HEK293T (cell line): Measurements from ENCODE around the gene USP3.

Experiments used
- CTCF ChIA-PET: fragments of 350-600 bp; formaldehyde crosslinking; extraction: SDS; loops from one replicate; lab custom pipeline; 2021; ENCODE audit warnings: antibody characterized with exemption, inconsistent platforms; lab: Yijun Ruan, JAX
- POLR2A ChIA-PET: fragments of 350-600 bp; formaldehyde crosslinking; extraction: SDS; loops from one replicate; lab custom pipeline; 2020; ENCODE audit warnings: antibody characterized with exemption, inconsistent platforms; lab: Yijun Ruan, JAX
- DNase-seq: peaks from one replicate; pipeline ENCODE4 v3.0.0; 2012; ENCODE audit warnings: mixed read lengths; ENCODE audit errors: extremely low spot score
- ARNT ChIP-seq: fragments of 450-650 bp; IDR thresholded peaks from 2 replicates; pipeline ENCODE4 v1.6.1; 2017; ENCODE audit warnings: mild to moderate bottlenecking
- BHLHE40 ChIP-seq: fragments of 450-650 bp; IDR thresholded peaks from 2 replicates; pipeline ENCODE4 v1.6.1; 2016; ENCODE audit warnings: mild to moderate bottlenecking, moderate library complexity, borderline replicate concordance
- CTBP1 ChIP-seq: fragments of 450-650 bp; IDR thresholded peaks from 2 replicates; pipeline ENCODE4 v1.6.1; 2016; ENCODE audit warnings: borderline replicate concordance
- ELF4 ChIP-seq: fragments of 450-650 bp; IDR thresholded peaks from 2 replicates; pipeline ENCODE4 v1.6.1; 2017; ENCODE audit warnings: antibody characterized with exemption
- FOXA1 ChIP-seq: fragments of 450-650 bp; IDR thresholded peaks from 2 replicates; pipeline ENCODE4 v1.6.1; 2016; ENCODE audit warnings: mild to moderate bottlenecking
- FOXK2 ChIP-seq: fragments of 450-650 bp; IDR thresholded peaks from 2 replicates; pipeline ENCODE4 v1.6.1; 2016; ENCODE audit warnings: mild to moderate bottlenecking
- FOXM1 ChIP-seq: fragments of 450-650 bp; IDR thresholded peaks from 2 replicates; pipeline ENCODE4 v1.6.1; 2017; ENCODE audit warnings: mild to moderate bottlenecking, borderline replicate concordance
- HDGF ChIP-seq: fragments of 450-650 bp; IDR thresholded peaks from 2 replicates; pipeline ENCODE4 v1.6.1; 2017; ENCODE audit warnings: antibody characterized with exemption, borderline replicate concordance
- L3MBTL2 ChIP-seq: fragments of 450-650 bp; conservative IDR thresholded peaks from 2 replicates; pipeline ENCODE4 v1.6.1; 2016; ENCODE audit warnings: mild to moderate bottlenecking
- LEF1 ChIP-seq: fragments of 450-650 bp; IDR thresholded peaks from 2 replicates; pipeline ENCODE4 v1.6.1; 2017; ENCODE audit warnings: mild to moderate bottlenecking, borderline replicate concordance
- NFRKB ChIP-seq: fragments of 450-650 bp; IDR thresholded peaks from 2 replicates; pipeline ENCODE4 v1.6.1; 2016; ENCODE audit warnings: mild to moderate bottlenecking, moderate library complexity
- SP1 ChIP-seq: fragments of 450-650 bp; IDR thresholded peaks from 2 replicates; pipeline ENCODE4 v1.6.1; 2017
- SUZ12 ChIP-seq: fragments of 450-650 bp; IDR thresholded peaks from 2 replicates; pipeline ENCODE4 v1.6.1; 2016; ENCODE audit warnings: mild to moderate bottlenecking
- TARDBP ChIP-seq: fragments of 450-650 bp; IDR thresholded peaks from 2 replicates; pipeline ENCODE4 v1.6.1; 2016
- ZNF384 ChIP-seq: fragments of 450-650 bp; IDR thresholded peaks from 2 replicates; pipeline ENCODE4 v1.6.1; 2016
- TF ChIP-seq, protein P1 (sequence below): fragments of 450-650 bp; IDR thresholded peaks from 2 replicates; pipeline ENCODE4 v1.6.1; 2016

The USP3 gene

DNA sequence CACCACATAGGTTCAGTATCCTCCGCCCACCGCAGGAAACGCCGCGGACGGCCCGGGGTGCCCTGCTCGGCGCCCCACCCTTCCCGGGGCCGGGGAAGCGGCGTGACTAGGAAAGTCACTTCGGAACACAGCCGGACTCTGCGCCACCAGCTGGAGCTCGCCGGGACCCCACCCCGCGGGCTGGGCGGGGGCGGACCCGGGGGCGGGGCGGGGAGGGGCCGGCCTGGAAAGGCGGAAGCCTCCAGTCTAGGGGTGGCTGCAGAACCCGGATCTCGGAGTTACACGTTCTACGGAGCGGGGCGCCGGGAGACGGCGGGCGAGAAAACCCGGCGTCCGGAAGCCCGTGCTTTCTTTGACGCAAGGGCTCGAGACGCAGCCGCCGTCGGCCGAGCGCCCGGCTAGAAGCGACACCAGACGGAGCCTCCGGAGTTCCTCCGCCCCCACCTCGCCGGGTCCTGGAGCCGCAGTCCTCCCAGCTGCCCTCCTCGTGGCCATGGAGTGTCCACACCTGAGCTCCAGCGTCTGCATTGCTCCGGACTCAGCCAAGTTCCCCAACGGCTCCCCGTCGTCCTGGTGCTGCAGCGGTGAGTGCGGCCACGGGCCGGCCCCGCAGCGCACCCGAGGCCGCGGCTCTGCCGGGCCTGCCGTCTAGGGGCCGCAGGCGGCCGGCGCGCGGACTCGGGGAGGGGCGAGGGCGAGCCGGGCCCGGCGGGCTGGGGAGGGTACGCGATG lies at the start of gene USP3:
Gene USP3 (plus strand): TSS at position 347 of the 732 bp plus-strand sequence. CDS start 147 bp downstream, at position 494.
- TF ChIP-seq L3MBTL2 (no peak), SUZ12 (no peak), BHLHE40 (no peak; the same call in 1 of the 2 replicates), ARNT (peak; percentile 49; the same call in 1 of the 2 replicates), CTBP1 (no peak), FOXM1 (peak; percentile 77; the same call in 1 of the 2 replicates), LEF1 (0 out of 2 replicates have a peak, but pooled peaks have one; percentile 51)
- ChIA-PET POLR2A (interaction anchor here (0.6 to 2.4 kb wide), 9 partner anchors 9 to 49 kb away, joined by 3 to 8 read pairs (median 3); no protein-coding TSS in a partner anchor), CTCF (interaction anchor here (1.5 kb wide), 1 partner anchor 28 kb away, joined by 5 read pairs; no protein-coding TSS in a partner anchor)
- peak; percentile 78 for DNase-seq

DNA sequence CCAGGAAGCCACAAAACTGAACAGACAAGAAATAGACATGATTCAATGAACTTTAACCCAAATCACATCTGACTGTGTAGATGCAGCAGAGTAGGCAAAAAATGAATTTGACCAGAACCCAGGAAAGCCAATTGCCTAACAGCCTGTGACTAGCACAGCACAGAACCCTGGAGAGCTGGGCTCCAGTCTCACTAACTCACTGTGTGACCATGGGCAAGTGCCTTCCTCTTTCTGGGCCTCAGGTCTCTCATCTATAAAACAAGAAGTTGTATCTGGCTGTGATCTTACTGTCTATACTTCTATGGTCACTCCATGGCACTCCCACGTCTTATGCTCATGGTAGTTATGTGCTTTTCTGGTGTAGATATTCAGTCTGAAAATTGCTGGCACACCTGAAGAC lies 48.1 kb upstream of the USP3 start:
- DNase-seq: no peak
- POLR2A ChIA-PET: no interaction called here

GRCh38 chr15:63457379-63457778 lies 47.0 kb upstream of the USP3 start:
- TF ChIP-seq FOXM1: no peak
- TF ChIP-seq SP1: no peak
- no peak for TF ChIP-seq SUZ12
- TF ChIP-seq L3MBTL2: no peak
- TF ChIP-seq FOXA1: no peak
- no peak for TF ChIP-seq ELF4
- ChIA-PET POLR2A (no interaction called here), CTCF (no interaction called here)
- no peak for DNase-seq

More for the DNA sequence above, 48.1 kb upstream of the USP3 start:
- TF ChIP-seq SUZ12 (no peak), HDGF (no peak), ELF4 (no peak), BHLHE40 (no peak), NFRKB (no peak), FOXK2 (no peak), L3MBTL2 (no peak), FOXA1 (no peak), FOXM1 (no peak), CTBP1 (no peak), ARNT (no peak)
- CTCF ChIA-PET: no interaction called here

GRCh38 chr15:63458026-63458425 lies 46.4 kb upstream of the USP3 start:
- ChIA-PET CTCF (no interaction called here), POLR2A (no interaction called here)
- no peak for TF ChIP-seq NFRKB
- DNase-seq: no peak

DNA sequence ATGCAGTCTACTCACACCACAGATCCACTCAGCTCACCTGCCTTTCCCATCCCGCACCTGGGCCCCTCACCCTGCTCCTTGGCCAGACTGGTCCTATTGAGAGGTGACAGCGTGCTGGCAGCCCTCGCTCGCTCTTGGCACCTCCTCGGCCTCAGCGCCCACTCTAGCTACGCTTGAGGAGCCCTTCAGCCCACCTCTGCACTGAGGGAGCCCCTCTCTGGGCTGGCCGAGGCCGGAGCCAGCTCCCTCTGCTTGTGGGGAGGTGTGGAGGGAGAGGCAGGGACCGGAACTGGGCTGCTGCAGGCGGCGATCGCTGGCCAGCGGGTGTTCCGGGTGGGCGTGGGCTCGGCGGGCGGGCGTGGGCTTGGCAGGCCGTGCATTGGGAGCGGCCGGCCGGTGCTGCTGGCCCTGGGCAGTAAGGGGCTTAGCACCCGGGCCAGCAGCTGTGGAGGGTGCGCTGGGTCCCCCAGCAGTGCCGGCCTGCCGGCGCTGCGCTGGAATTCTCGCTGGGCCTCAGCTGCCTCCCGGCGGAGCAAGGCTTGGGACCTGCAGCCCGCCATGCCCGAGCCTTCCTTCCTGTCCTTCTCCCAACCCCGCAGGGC lies 45.5 kb upstream of the USP3 start:
- POLR2A ChIA-PET: no interaction called here
- TF ChIP-seq ELF4 (no peak), HDGF (no peak), FOXM1 (no peak)
- DNase-seq: no peak
- CTCF ChIA-PET: no interaction called here

DNA sequence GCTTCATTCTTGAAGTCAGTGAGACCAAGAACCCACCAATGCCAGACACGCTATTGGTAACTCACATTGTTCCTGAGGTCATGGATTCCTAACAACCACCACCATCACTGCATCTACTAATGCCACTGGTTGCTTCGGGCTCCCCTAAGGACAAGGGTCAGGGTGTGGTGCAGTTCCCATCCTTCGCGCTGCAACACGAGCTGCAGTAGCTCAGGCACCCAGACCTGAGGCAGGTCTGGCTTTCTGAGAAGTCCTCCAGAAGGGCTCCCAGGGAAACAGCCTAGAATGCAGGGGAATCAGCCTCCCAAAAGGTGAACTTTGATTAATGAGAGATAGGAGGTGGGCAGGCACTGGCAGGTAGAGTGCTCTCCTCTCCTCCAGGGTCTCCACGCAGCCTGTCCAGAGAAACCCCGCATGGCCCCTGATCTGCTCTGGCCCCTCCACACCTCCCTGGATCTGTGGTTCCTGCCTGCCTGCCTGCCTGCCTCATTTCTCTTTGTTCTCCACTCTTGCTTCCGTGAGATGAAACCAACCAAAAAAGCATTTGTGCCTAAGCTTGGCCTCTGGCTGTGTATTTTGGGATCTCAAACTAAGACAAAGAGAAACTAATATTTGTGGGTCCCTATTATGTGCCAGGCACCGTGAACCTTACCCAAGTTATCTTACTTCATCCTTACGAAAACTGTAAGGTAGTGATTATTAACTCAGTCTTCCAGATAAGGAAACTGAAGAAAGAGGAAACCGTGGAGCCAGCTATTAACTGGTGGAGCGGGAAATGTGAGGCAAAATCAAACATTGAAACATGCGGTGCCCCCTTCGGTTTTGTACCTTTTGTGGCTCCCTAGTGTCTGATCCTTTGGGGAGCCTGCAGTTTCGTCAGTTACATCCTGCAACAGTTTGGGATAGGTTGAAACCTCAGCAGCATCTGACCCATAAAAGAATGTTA lies 43.9 kb upstream of the USP3 start:
- POLR2A ChIA-PET: no interaction called here
- no peak for DNase-seq
- no peak for TF ChIP-seq BHLHE40
- TF ChIP-seq NFRKB: no peak
- TF ChIP-seq CTBP1: no peak
- TF ChIP-seq ELF4: no peak
- no peak for TF ChIP-seq FOXA1
- TF ChIP-seq L3MBTL2: no peak
- no peak for TF ChIP-seq LEF1
- no peak for TF ChIP-seq SUZ12
- no peak for TF ChIP-seq ZNF384
- TF ChIP-seq ARNT: no peak
- TF ChIP-seq, protein P1, sequence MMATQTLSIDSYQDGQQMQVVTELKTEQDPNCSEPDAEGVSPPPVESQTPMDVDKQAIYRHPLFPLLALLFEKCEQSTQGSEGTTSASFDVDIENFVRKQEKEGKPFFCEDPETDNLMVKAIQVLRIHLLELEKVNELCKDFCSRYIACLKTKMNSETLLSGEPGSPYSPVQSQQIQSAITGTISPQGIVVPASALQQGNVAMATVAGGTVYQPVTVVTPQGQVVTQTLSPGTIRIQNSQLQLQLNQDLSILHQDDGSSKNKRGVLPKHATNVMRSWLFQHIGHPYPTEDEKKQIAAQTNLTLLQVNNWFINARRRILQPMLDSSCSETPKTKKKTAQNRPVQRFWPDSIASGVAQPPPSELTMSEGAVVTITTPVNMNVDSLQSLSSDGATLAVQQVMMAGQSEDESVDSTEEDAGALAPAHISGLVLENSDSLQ: no peak
- no peak for TF ChIP-seq SP1
- no peak for TF ChIP-seq FOXM1
- no peak for TF ChIP-seq FOXK2
- no peak for TF ChIP-seq TARDBP
- no peak for TF ChIP-seq HDGF
- CTCF ChIA-PET: no interaction called here
